HepG2 (cell line): ENCODE measurements around the gene HIVEP2.

ENCODE experiments used
- CREB1 ChIP-seq, 2 experiments: fragments of 450-650 bp in 1 of 2; IDR thresholded peaks; 2 replicates each; pipeline ENCODE4 v1.6.1; 2016 to 2017; ENCODE audit warnings: control low read depth in 1 of 2, mild to moderate bottlenecking in 1 of 2, missing compliant biosample characterization in 1 of 2, missing genetic modification characterization in 1 of 2
- EED ChIP-seq: sonication (generic); formaldehyde crosslinking; IDR thresholded peaks from 2 replicates; pipeline ENCODE4 v1.5.0; 2020; ENCODE audit warnings: mild to moderate bottlenecking, missing genetic modification reagents
- EZH2 ChIP-seq: conservative IDR thresholded peaks from 2 replicates; pipeline ENCODE4 v1.6.1; 2012; ENCODE audit warnings: mild to moderate bottlenecking, low read depth, low read length, moderate library complexity
- FOXA1 ChIP-seq, 2 experiments: fragments of 450-650 bp in 1 of 2; sonication (generic) in 1 of 2; formaldehyde crosslinking in 1 of 2; IDR thresholded peaks; 2 replicates each; pipeline versions ENCODE4 v1.4.0 to v1.6.1; 2016 to 2020; ENCODE audit warnings: missing genetic modification reagents in 1 of 2
- MATR3 ChIP-seq: sonication (generic); formaldehyde crosslinking; IDR thresholded peaks from 2 replicates; pipeline ENCODE4 v1.4.0; 2020; ENCODE audit warnings: missing genetic modification reagents
- NFIB ChIP-seq: sonication (generic); formaldehyde crosslinking; IDR thresholded peaks from 2 replicates; pipeline ENCODE4 v1.9.0; 2021; ENCODE audit warnings: missing genetic modification reagents, mild to moderate bottlenecking, borderline replicate concordance
- NR3C1 ChIP-seq: sonication (generic); formaldehyde crosslinking; IDR thresholded peaks from 2 replicates; pipeline ENCODE4 v1.4.0; 2020; ENCODE audit warnings: missing genetic modification reagents
- POLR2AphosphoS5 ChIP-seq: IDR thresholded peaks from 2 replicates; pipeline ENCODE4 v1.6.1; 2012; ENCODE audit warnings: low read depth, low read length
- SNAI1 ChIP-seq: sonication (generic); formaldehyde crosslinking; IDR thresholded peaks from 2 replicates; pipeline ENCODE4 v1.5.0; 2020; ENCODE audit warnings: mild to moderate bottlenecking, missing genetic modification reagents, borderline replicate concordance
- SP5 ChIP-seq: IDR thresholded peaks from 2 replicates; pipeline ENCODE4 v1.6.1; 2016; ENCODE audit warnings: low read depth, borderline replicate concordance
- TCF12 ChIP-seq, 2 experiments: fragments of 450-650 bp in 1 of 2; sonication (generic) in 1 of 2; formaldehyde crosslinking in 1 of 2; IDR thresholded peaks; 2 replicates each; pipeline versions ENCODE4 v1.6.1 to v1.8.0; 2017 to 2022; ENCODE audit warnings: antibody characterized with exemption in 1 of 2, mild to moderate bottlenecking in 1 of 2, missing genetic modification reagents in 1 of 2, moderate library complexity in 1 of 2
- ZBTB2 ChIP-seq: sonication (generic); formaldehyde crosslinking; IDR thresholded peaks from 2 replicates; pipeline ENCODE4 v1.8.0; 2022; ENCODE audit warnings: low read depth, missing genetic modification reagents
- ZBTB49 ChIP-seq: sonication (generic); formaldehyde crosslinking; IDR thresholded peaks from 2 replicates; pipeline ENCODE4 v1.4.0; 2020; ENCODE audit warnings: missing genetic modification reagents, borderline replicate concordance
- ZNF274 ChIP-seq: sonication (generic); formaldehyde crosslinking; IDR thresholded peaks from 2 replicates; pipeline ENCODE4 v1.5.1; 2020; ENCODE audit warnings: mild to moderate bottlenecking, missing genetic modification reagents

- TF ChIP-seq POLR2AphosphoS5 (no peak), TCF12 (IDR thresholded peaks at IDR 0.05) (no peak), TCF12 (CRISPR knock-in tag; IDR thresholded peaks at IDR 0.05) (no peak), NR3C1 (CRISPR knock-in tag) (no peak), NFIB (CRISPR knock-in tag) (no peak), ZBTB49 (no peak), ZNF274 (no peak), CREB1 (IDR thresholded peaks at IDR 0.05) (no peak), CREB1 (CRISPR knock-in tag; IDR thresholded peaks at IDR 0.05) (no peak), SNAI1 (no peak), EED (no peak), FOXA1 (IDR thresholded peaks at IDR 0.05) (no peak), FOXA1 (CRISPR knock-in tag; IDR thresholded peaks at IDR 0.05) (no peak), SP5 (no peak), ZBTB2 (CRISPR knock-in tag) (no peak), MATR3 (CRISPR knock-in tag) (no peak), EZH2 (no peak)
Measured at GRCh38 chr6:142728364-142728763, 216.6 kb downstream of the HIVEP2 start.
